ENCODE data around the gene HEXD.

DNA sequence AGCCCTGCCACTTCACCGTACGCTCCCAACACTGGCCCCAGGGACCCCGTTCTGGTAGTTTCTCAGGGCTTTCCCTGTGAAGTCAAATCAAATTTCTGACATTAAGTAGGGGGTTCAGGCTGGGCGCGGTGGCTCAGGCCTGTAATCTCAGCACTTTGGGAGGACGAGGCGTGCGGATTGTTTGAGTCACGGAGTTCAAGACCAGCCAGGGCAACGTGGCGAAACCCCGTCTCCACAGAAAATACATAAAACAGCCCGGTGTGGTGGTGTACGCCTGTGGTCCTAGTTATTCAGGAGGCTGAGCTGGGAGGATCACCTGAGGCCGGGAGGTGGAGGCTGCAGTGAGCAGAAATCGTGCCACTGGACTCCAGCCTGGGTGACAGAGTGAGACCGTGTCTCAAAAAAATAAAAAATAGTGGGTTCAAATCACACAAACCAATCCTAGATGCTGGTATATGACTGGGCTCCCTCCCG lies 31.8 kb downstream of the HEXD start:
- no peak for TF ChIP-seq SUZ12 (IDR thresholded peaks at IDR 0.05; ENCODE audit: extremely low read depth, insufficient read depth, insufficient read length)
- TF ChIP-seq YY1 (IDR thresholded peaks at IDR 0.05; ENCODE audit: insufficient read depth, insufficient read length), result no peak
- TF ChIP-seq ZNF274 (IDR thresholded peaks at IDR 0.05; ENCODE audit: low read depth, low read length), result no peak

Data from NT2/D1 (cell line).